ENCODE data around the gene TNIP1. TPM values are rescaled to one million over a fixed set of nuclear protein-coding genes. Genes with fewer than 3 reads are reported as not detected.

Gene TNIP1
- total RNA-seq, 1 experiment from 2014 or later: 122 TPM

GRCh38 chr5:151001436-151001835, 79.4 kb downstream of the TNIP1 start:
- Histone ChIP-seq H4K20me1 (ENCODE audit: insufficient read depth) (no peaks in the 10 kb centered on the region), H3K9me3 (ENCODE audit: insufficient read depth, low read depth) (no peaks in the 10 kb centered on the region), H2AFZ (no peak overlapping the region), H3K79me2 (ENCODE audit: low read depth) (no peaks in the 10 kb centered on the region), H3K4me3 (no peak overlapping the region), H3K27ac (no peak overlapping the region), H3K36me3 (ENCODE audit: low read depth) (no peaks in the 10 kb centered on the region), H3K9me2 (ENCODE audit: insufficient read depth) (no peaks in the 10 kb centered on the region), H3K4me2 (no peak overlapping the region), H3K4me1 (replicated peaks; ENCODE audit: insufficient read depth) (no peaks in the 10 kb centered on the region), H3K27me3 (ENCODE audit: insufficient read depth, low read depth) (no peaks in the 10 kb centered on the region), H3F3A (ENCODE audit: insufficient read depth, low read depth) (no peaks in the 10 kb centered on the region)
- POLR2A ChIA-PET (ENCODE audit: unreplicated experiment): interaction anchor here (0.6 kb wide), 1 partner anchor 827 kb away, joined by 5 read pairs; no protein-coding TSS in a partner anchor
- no TSS peak for BruUV-seq (replicated peaks)
- intact Hi-C loops (cut with micrococcal nuclease; ENCODE audit: unreplicated experiment): loop anchor here (5.0 to 10.0 kb wide), 3 partner anchors 233 to 651 kb away; no protein-coding TSS in a partner anchor
- DNase-seq: no peak
- no peak for TF ChIP-seq CTCF (conservative IDR thresholded peaks at IDR 0.05)
- no peak for TF ChIP-seq EZH2 (IDR thresholded peaks at IDR 0.05; ENCODE audit: low read depth)
- CTCF ChIA-PET: no interaction called here

- H3K4me2 ChIP-seq: no peak overlapping the region
- H3K4me1 ChIP-seq (replicated peaks; ENCODE audit: insufficient read depth): no peaks in the 10 kb centered on the region
- H4K20me1 ChIP-seq (ENCODE audit: insufficient read depth): no peaks in the 10 kb centered on the region
- H3K36me3 ChIP-seq (ENCODE audit: low read depth): no peaks in the 10 kb centered on the region
- ChIA-PET POLR2A (ENCODE audit: unreplicated experiment) (no interaction called here), CTCF (no interaction called here)
- TF ChIP-seq EZH2 (IDR thresholded peaks at IDR 0.05; ENCODE audit: low read depth) (no peak), CTCF (conservative IDR thresholded peaks at IDR 0.05) (no peak)
- DNase-seq: no peak
- H3K9me3 ChIP-seq (ENCODE audit: insufficient read depth, low read depth): no peaks in the 10 kb centered on the region; the same call in 1 of the 2 replicates
- intact Hi-C loops (cut with micrococcal nuclease; ENCODE audit: unreplicated experiment): loop anchor here (5.0 to 10.0 kb wide), 3 partner anchors 235 to 652 kb away; no protein-coding TSS in a partner anchor
- H3K27me3 ChIP-seq (ENCODE audit: insufficient read depth, low read depth): no peaks in the 10 kb centered on the region
- no peak overlapping the region for H2AFZ ChIP-seq
- no TSS peak for BruUV-seq (replicated peaks)
- H3K4me3 ChIP-seq: no peak overlapping the region
- H3F3A ChIP-seq (ENCODE audit: insufficient read depth, low read depth): no peaks in the 10 kb centered on the region
- no peaks in the 10 kb centered on the region for H3K79me2 ChIP-seq (ENCODE audit: low read depth)
- no peaks in the 10 kb centered on the region for H3K9me2 ChIP-seq (ENCODE audit: insufficient read depth)
- H3K27ac ChIP-seq: no peak overlapping the region
Observed at GRCh38 chr5:150999704-151000442, 81.0 kb downstream of the TNIP1 start.

GRCh38 chr5:150993826-150994412, 86.9 kb downstream of the TNIP1 start:
- peaks cover 4% of the 10 kb centered on the region; the same call in 1 of the 2 replicates for H3K27me3 ChIP-seq (ENCODE audit: insufficient read depth, low read depth)
- no peaks in the 10 kb centered on the region for H3K9me2 ChIP-seq (ENCODE audit: insufficient read depth)
- no peaks in the 10 kb centered on the region for H3K36me3 ChIP-seq (ENCODE audit: low read depth)
- intact Hi-C loops (cut with micrococcal nuclease; ENCODE audit: unreplicated experiment): no loop called here
- no peak overlapping the region for H3K27ac ChIP-seq
- DNase-seq: no peak
- no peaks in the 10 kb centered on the region for H3K79me2 ChIP-seq (ENCODE audit: low read depth)
- H4K20me1 ChIP-seq (ENCODE audit: insufficient read depth): no peaks in the 10 kb centered on the region
- no peak overlapping the region for H3K4me2 ChIP-seq
- ChIA-PET CTCF (no interaction called here), POLR2A (ENCODE audit: unreplicated experiment) (no interaction called here)
- no peaks in the 10 kb centered on the region for H3K4me1 ChIP-seq (replicated peaks; ENCODE audit: insufficient read depth)
- H3K4me3 ChIP-seq: no peak overlapping the region
- BruUV-seq (replicated peaks): no TSS peak
- H2AFZ ChIP-seq: no peak overlapping the region
- no peaks in the 10 kb centered on the region; the same call in 1 of the 2 replicates for H3K9me3 ChIP-seq (ENCODE audit: insufficient read depth, low read depth)
- TF ChIP-seq EZH2 (IDR thresholded peaks at IDR 0.05; ENCODE audit: low read depth) (no peak), CTCF (conservative IDR thresholded peaks at IDR 0.05) (no peak)
- no peaks in the 10 kb centered on the region for H3F3A ChIP-seq (ENCODE audit: insufficient read depth, low read depth)
